H9 (cell line): ENCODE data around the gene C9orf72. TPM values are rescaled to one million over a fixed set of nuclear protein-coding genes. Genes with fewer than 3 reads are reported as not detected.

ENCODE experiments used
- DNase-seq: peaks from one replicate; pipeline ENCODE4 v3.0.0-alpha.2; 2017
- H2AFZ ChIP-seq: one replicate; pipeline ENCODE4 v1.6.1; 2013; ENCODE audit warnings: mild to moderate bottlenecking, low read length, control low read depth, moderate library complexity
- H2AK5ac ChIP-seq: 2 replicates; pipeline ENCODE4 v1.6.1; 2013; ENCODE audit warnings: low read length, control low read depth, mixed read lengths; ENCODE audit not compliant: insufficient read length
- H2BK120ac ChIP-seq: one replicate; pipeline ENCODE4 v1.6.1; 2013; ENCODE audit warnings: low read depth, mild to moderate bottlenecking, low read length, control low read depth, inconsistent platforms; ENCODE audit not compliant: poor library complexity, severe bottlenecking
- H2BK12ac ChIP-seq: 2 replicates; pipeline ENCODE4 v1.6.1; 2013; ENCODE audit warnings: low read length, control low read depth, mixed read lengths, low read depth; ENCODE audit not compliant: insufficient read length
- H2BK15ac ChIP-seq: 2 replicates; pipeline ENCODE4 v1.6.1; 2013; ENCODE audit warnings: low read depth, low read length, control low read depth
- H2BK20ac ChIP-seq: one replicate; pipeline ENCODE4 v1.6.1; 2013; ENCODE audit warnings: low read depth, mild to moderate bottlenecking, low read length, control low read depth, inconsistent platforms; ENCODE audit not compliant: poor library complexity, severe bottlenecking
- H2BK5ac ChIP-seq: 2 replicates; pipeline ENCODE4 v1.6.1; 2013; ENCODE audit warnings: low read length, control low read depth, mixed read lengths; ENCODE audit not compliant: insufficient read length
- H3K14ac ChIP-seq: 2 replicates; pipeline ENCODE4 v1.6.1; 2013; ENCODE audit warnings: low read length, control low read depth; ENCODE audit not compliant: insufficient read depth
- H3K18ac ChIP-seq: 2 replicates; pipeline ENCODE4 v1.6.1; 2013; ENCODE audit warnings: low read depth, mild to moderate bottlenecking, mixed read lengths, low read length, control low read depth; ENCODE audit not compliant: insufficient read length
- H3K23ac ChIP-seq: 2 replicates; pipeline ENCODE4 v1.6.1; 2013; ENCODE audit warnings: low read length, control low read depth, mixed read lengths, low read depth; ENCODE audit not compliant: insufficient read length
- H3K23me2 ChIP-seq: 2 replicates; pipeline ENCODE4 v1.6.1; 2013; ENCODE audit warnings: low read depth, mild to moderate bottlenecking, mixed read lengths, low read length, control low read depth; ENCODE audit not compliant: insufficient read length, poor library complexity, severe bottlenecking
- H3K27ac ChIP-seq: 2 replicates; pipeline ENCODE4 v1.5.1; 2013; ENCODE audit warnings: low read length, control low read depth, mixed read lengths, low read depth; ENCODE audit not compliant: insufficient read length
- H3K27me3 ChIP-seq: 2 replicates; pipeline ENCODE4 v1.6.1; 2013; ENCODE audit warnings: low read length, control low read depth, inconsistent platforms; ENCODE audit not compliant: insufficient read depth
- H3K4ac ChIP-seq: 2 replicates; pipeline ENCODE4 v1.6.1; 2013; ENCODE audit warnings: low read depth, mild to moderate bottlenecking, control low read depth, inconsistent platforms, low read length, moderate library complexity
- H3K4me1 ChIP-seq: 2 replicates; pipeline ENCODE4 v1.6.1; 2013; ENCODE audit warnings: low read length, control low read depth, inconsistent platforms; ENCODE audit not compliant: insufficient read depth
- H3K4me2 ChIP-seq: 2 replicates; pipeline ENCODE4 v1.6.1; 2013; ENCODE audit warnings: low read length, control low read depth, mixed read lengths; ENCODE audit not compliant: insufficient read length, insufficient read depth
- H3K56ac ChIP-seq: 2 replicates; pipeline ENCODE4 v1.6.1; 2013; ENCODE audit warnings: low read depth, mild to moderate bottlenecking, mixed read lengths, low read length, control low read depth; ENCODE audit not compliant: insufficient read length
- H3K79me1 ChIP-seq: 2 replicates; pipeline ENCODE4 v1.6.1; 2013; ENCODE audit warnings: low read depth, mild to moderate bottlenecking, moderate library complexity, low read length, control low read depth, inconsistent platforms; ENCODE audit not compliant: insufficient read depth, poor library complexity, severe bottlenecking
- H3K79me2 ChIP-seq: 2 replicates; pipeline ENCODE4 v1.6.1; 2013; ENCODE audit warnings: low read length, control low read depth, inconsistent platforms; ENCODE audit not compliant: insufficient read depth
- H3K9ac ChIP-seq: 2 replicates; pipeline ENCODE4 v1.6.1; 2013; ENCODE audit warnings: low read length, control low read depth, mixed read lengths; ENCODE audit not compliant: insufficient read length; ENCODE audit errors: extremely low read depth
- H3K9me3 ChIP-seq: one replicate; pipeline ENCODE4 v1.6.1; 2013; ENCODE audit warnings: low read depth, low read length, inconsistent platforms; ENCODE audit not compliant: control insufficient read depth
- H3T11ph ChIP-seq: one replicate; pipeline ENCODE4 v1.6.1; 2013; ENCODE audit warnings: mild to moderate bottlenecking, low read length, control low read depth, inconsistent platforms
- H4K20me1 ChIP-seq: one replicate; pipeline ENCODE4 v1.6.1; 2013; ENCODE audit not compliant: control insufficient read depth, insufficient read length, insufficient read depth
- H4K5ac ChIP-seq: 2 replicates; pipeline ENCODE4 v1.6.1; 2013; ENCODE audit warnings: low read depth, mild to moderate bottlenecking, mixed read lengths, low read length, control low read depth; ENCODE audit not compliant: insufficient read length
- H4K8ac ChIP-seq: replicated peaks from 2 replicates; pipeline ENCODE4 v1.6.1; 2013; ENCODE audit warnings: low read length, control low read depth, mixed read lengths, low read depth; ENCODE audit not compliant: insufficient read length
- H4K91ac ChIP-seq: 2 replicates; pipeline ENCODE4 v1.6.1; 2013; ENCODE audit warnings: low read depth, mild to moderate bottlenecking, moderate library complexity, mixed read lengths, low read length, control low read depth; ENCODE audit not compliant: insufficient read length
- H3K27ac Mint-ChIP-seq, 3 experiments: 2 replicates in 2 of 3; 3 replicates in 1 of 3; pipeline ENCODE4 v1.8.0; 2020 to 2021; ENCODE audit warnings: mixed read lengths in 3 of 3, mild to moderate bottlenecking in 1 of 3, moderate library complexity in 1 of 3
- H3K27me3 Mint-ChIP-seq: 2 replicates; pipeline ENCODE4 v1.8.0; 2021; ENCODE audit warnings: low read depth, mild to moderate bottlenecking, moderate library complexity, mixed read lengths
- H3K36me3 Mint-ChIP-seq, 3 experiments: 2 replicates in 2 of 3; 3 replicates in 1 of 3; pipeline ENCODE4 v1.8.0; 2020 to 2021; ENCODE audit warnings: low read depth in 3 of 3, mixed read lengths in 3 of 3; ENCODE audit not compliant: insufficient read depth in 1 of 3
- H3K4me1 Mint-ChIP-seq, 2 experiments: 2 replicates each; pipeline ENCODE4 v1.8.0; 2020; ENCODE audit warnings: mixed read lengths in 2 of 2
- H3K4me3 Mint-ChIP-seq, 2 experiments: 2 replicates in 1 of 2; 3 replicates in 1 of 2; pipeline ENCODE4 v1.8.0; 2020 to 2021; ENCODE audit warnings: mild to moderate bottlenecking in 2 of 2, mixed read lengths in 2 of 2, moderate library complexity in 1 of 2
- H3K9me3 Mint-ChIP-seq, 2 experiments: 2 replicates in 1 of 2; 3 replicates in 1 of 2; pipeline ENCODE4 v1.8.0; 2020; ENCODE audit warnings: mild to moderate bottlenecking in 2 of 2, mixed read lengths in 2 of 2, moderate library complexity in 1 of 2
- CTCF ChIP-seq: fragments of 200-600 bp; sonication (generic); conservative IDR thresholded peaks from 3 replicates; pipeline ENCODE4 v1.8.0; 2021; ENCODE audit warnings: antibody characterized with exemption, mild to moderate bottlenecking
- WGBS: extraction: QIAGEN DNeasy Blood & Tissue Kit; methylation state at CpG from one replicate; pipeline ENCODE4 v1.1.7; 2013; ENCODE audit warnings: missing lambda C conversion rate, low lambda C conversion rate, mixed read lengths; ENCODE audit not compliant: insufficient read length; ENCODE audit errors: extremely low coverage; 5-methylcytosine and 5-hydroxymethylcytosine counted together
- total RNA-seq: library from RNA; stranded (reverse); gene quantifications from 2 replicates; pipeline ENCODE4 v1.2.1, GENCODE V29; 2021

The C9orf72 gene
- total RNA-seq, 1 experiment from 2014 or later, result 17.0 TPM

DNA sequence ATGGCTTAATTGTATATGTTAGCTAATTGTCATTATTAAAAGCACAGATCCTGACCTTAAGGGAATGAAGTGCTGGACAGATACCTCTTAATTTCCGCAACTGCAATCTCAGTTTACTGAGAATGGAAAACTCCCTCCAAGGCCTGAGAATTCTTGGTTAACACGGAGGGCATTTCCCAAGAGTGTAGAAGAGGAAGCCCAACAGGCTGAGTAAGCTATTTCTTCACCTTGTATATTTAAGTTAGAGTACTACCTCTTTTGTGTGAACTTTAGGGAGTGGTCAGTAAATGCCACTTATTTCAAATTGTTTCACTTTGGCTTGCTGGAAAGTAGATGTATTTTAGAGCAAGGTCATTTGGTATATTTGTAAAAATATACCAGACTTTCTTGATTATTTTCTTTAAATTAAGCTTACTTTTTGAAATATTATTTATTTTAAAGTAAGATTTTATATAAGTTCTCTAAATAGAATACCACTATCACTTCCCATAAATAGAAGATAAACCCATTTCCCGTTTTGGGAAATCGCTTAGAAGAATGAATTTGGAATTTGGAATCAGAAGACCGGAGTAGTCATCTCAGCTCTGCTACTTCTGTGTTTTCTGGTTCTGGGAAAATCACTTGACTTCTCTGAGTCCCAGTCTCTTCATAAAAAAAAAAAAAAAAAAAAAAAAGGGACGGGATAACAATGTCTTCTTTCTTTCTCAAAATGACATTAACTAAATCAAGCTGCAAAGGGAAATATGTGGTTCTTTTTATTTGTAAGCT is 26.0 kb upstream of the C9orf72 start:
- H3K27ac ChIP-seq, result no peak overlapping the region
- H3K4me1 ChIP-seq, result peaks cover 3% of the 10 kb centered on the region; the same call in 1 of the 2 replicates
- H3K18ac ChIP-seq, result no peak overlapping the region
- H3K14ac ChIP-seq, result no peak overlapping the region
- no peak overlapping the region for H3K4ac ChIP-seq
- H3K56ac ChIP-seq, result no peak overlapping the region
- Mint-ChIP-seq H3K9me3 (no peaks in the 10 kb centered on the region), H3K27me3 (no peaks in the 10 kb centered on the region), H3K4me3 (no peak overlapping the region), H3K4me1 (peaks cover 8% of the 10 kb centered on the region in 2 experiments), H3K36me3 (no peaks in the 10 kb centered on the region), H3K27ac (no peak overlapping the region)
- no peak for TF ChIP-seq CTCF
- DNase-seq, result no peak
- no peak overlapping the region for H3K23ac ChIP-seq
- no peak overlapping the region for H2AK5ac ChIP-seq
- H3T11ph ChIP-seq, result no peak overlapping the region
- no peak overlapping the region for H2BK5ac ChIP-seq
- no peaks in the 10 kb centered on the region for H3K79me1 ChIP-seq
- no peak overlapping the region for H3K9ac ChIP-seq
- no peak overlapping the region for H2AFZ ChIP-seq
- no peaks in the 10 kb centered on the region for H3K79me2 ChIP-seq
- H4K91ac ChIP-seq, result no peak overlapping the region
- no peaks in the 10 kb centered on the region for H4K20me1 ChIP-seq
- no peaks in the 10 kb centered on the region for H3K9me3 ChIP-seq
- no peak overlapping the region for H3K4me2 ChIP-seq
- H4K5ac ChIP-seq, result no peak overlapping the region
- no CpG with 5 or more reads among the region's 6 CpGs for WGBS
- no peak overlapping the region for H4K8ac ChIP-seq
- H2BK20ac ChIP-seq, result no peak overlapping the region
- no peaks in the 10 kb centered on the region for H3K27me3 ChIP-seq
- no peak overlapping the region for H2BK120ac ChIP-seq
- no peaks in the 10 kb centered on the region for H3K23me2 ChIP-seq
- H2BK15ac ChIP-seq, result no peak overlapping the region
- no peak overlapping the region for H2BK12ac ChIP-seq
